GM12878 (cell line): Measurements from ENCODE around the gene NLGN3. TPM values are rescaled to one million over a fixed set of nuclear protein-coding genes. Genes with fewer than 3 reads are reported as not detected.

ENCODE experiments used
- ATAC-seq: fragments of 200-7000 bp; cut with Tn5 transposase; 3 replicates; pipeline ENCODE4 v1.9.1; 2020; ENCODE audit warnings: mild to moderate bottlenecking, moderate library complexity
- BruUV-seq: library from RNA; stranded (reverse); fragments of 400-500 nt; replicated peaks from 2 replicates; lab custom pipeline; 2021; lab: Mats Ljungman, UMichigan
- CTCF ChIA-PET: fragments of 300-600 bp; sonication (Branson Sonifier 250); formaldehyde crosslinking; extraction: SDS; loops from one replicate; lab custom pipeline; 2021; ENCODE audit warnings: inconsistent platforms; lab: Yijun Ruan, JAX
- POLR2A ChIA-PET: fragments of 350-600 bp; formaldehyde crosslinking; extraction: SDS; loops from one replicate; lab custom pipeline; 2021; ENCODE audit warnings: inconsistent platforms; lab: Charles Lee
- RAD21 ChIA-PET: fragments of 300-600 bp; sonication (Branson Sonifier 250); formaldehyde crosslinking; loops from one replicate; lab custom pipeline; 2023; ENCODE audit warnings: antibody characterized with exemption; ENCODE audit not compliant: unreplicated experiment; lab: Charles Lee
- SMC1A ChIA-PET: fragments of 300-600 bp; sonication (Branson Sonifier 250); formaldehyde crosslinking; loops from one replicate; lab custom pipeline; 2023; ENCODE audit not compliant: unreplicated experiment, uncharacterized antibody; lab: Charles Lee
- DNase-seq: peaks from one replicate; pipeline ENCODE4 v3.0.0-alpha.2; 2011; ENCODE audit warnings: low read depth, low spot score
- FAIRE-seq: peaks from 3 replicates; lab custom pipeline; 2011; peaks lifted over from hg19 to GRCh38; lab: Jason Lieb, UNC
- H2AFZ ChIP-seq: 2 replicates; pipeline ENCODE4 v1.6.0; 2011; ENCODE audit warnings: low read depth, low read length, control low read depth; ENCODE audit not compliant: control insufficient read depth
- H3K27ac ChIP-seq: 2 replicates; pipeline ENCODE4 v1.5.1; 2011; ENCODE audit warnings: control low read depth; ENCODE audit not compliant: control insufficient read depth, insufficient read depth
- H3K27me3 ChIP-seq, 2 experiments: replicated peaks in 1 of 2; 2 replicates each; pipeline versions ENCODE4 v1.6.0 to v1.6.1; 2011; ENCODE audit warnings: low read length in 1 of 2; ENCODE audit not compliant: control insufficient read depth in 2 of 2, insufficient read depth in 2 of 2
- H3K36me3 ChIP-seq, 2 experiments: 2 replicates each; pipeline ENCODE4 v1.5.1; 2011; ENCODE audit warnings: low read length in 1 of 2; ENCODE audit not compliant: control insufficient read depth in 2 of 2, insufficient read depth in 2 of 2
- H3K4me1 ChIP-seq: 2 replicates; pipeline ENCODE4 v1.6.1; 2011; ENCODE audit warnings: mild to moderate bottlenecking, low read length, moderate library complexity, mixed read lengths; ENCODE audit not compliant: control insufficient read depth, insufficient read depth
- H3K4me2 ChIP-seq: 2 replicates; pipeline ENCODE4 v1.6.0; 2011; ENCODE audit warnings: control low read depth; ENCODE audit not compliant: control insufficient read depth, insufficient read depth
- H3K4me3 ChIP-seq: fragments of 200-600 bp; sonication (generic); 2 replicates; pipeline ENCODE4 v1.5.1; 2016
- H3K79me2 ChIP-seq: 2 replicates; pipeline ENCODE4 v1.6.0; 2011; ENCODE audit warnings: low read length; ENCODE audit not compliant: control insufficient read depth, insufficient read depth
- H3K9ac ChIP-seq: 2 replicates; pipeline ENCODE4 v1.8.0; 2011; ENCODE audit warnings: low read length, control low read depth, mixed read lengths; ENCODE audit not compliant: control insufficient read depth, insufficient read depth
- H3K9me3 ChIP-seq: replicated peaks from 3 replicates; pipeline ENCODE4 v1.5.1; 2011; ENCODE audit warnings: mild to moderate bottlenecking, low read length; ENCODE audit not compliant: control insufficient read depth, insufficient read depth
- H4K20me1 ChIP-seq: 2 replicates; pipeline ENCODE4 v1.6.0; 2011; ENCODE audit not compliant: control insufficient read depth, insufficient read depth
- BCL11A ChIP-seq: IDR thresholded peaks from 2 replicates; pipeline ENCODE4 v1.6.1; 2011; ENCODE audit warnings: low read depth, low read length
- CREM ChIP-seq: IDR thresholded peaks from 2 replicates; pipeline ENCODE4 v1.6.1; 2014; ENCODE audit warnings: antibody characterized with exemption, low read depth
- ESRRA ChIP-seq: IDR thresholded peaks from 2 replicates; pipeline ENCODE4 v1.6.1; 2012; ENCODE audit warnings: mild to moderate bottlenecking, low read length, improper control_type of control experiment
- EZH2 ChIP-seq: IDR thresholded peaks from 2 replicates; pipeline ENCODE4 v1.6.1; 2012; ENCODE audit warnings: low read depth, mild to moderate bottlenecking, control low read depth, inconsistent platforms, low read length, borderline replicate concordance; ENCODE audit not compliant: control insufficient read depth
- GATAD2B ChIP-seq: fragments of 450-650 bp; conservative IDR thresholded peaks from 2 replicates; pipeline ENCODE4 v1.6.1; 2017; ENCODE audit warnings: low read depth, mild to moderate bottlenecking, moderate library complexity
- HDAC2 ChIP-seq: fragments of 200-600 bp; sonication (generic); IDR thresholded peaks from 2 replicates; pipeline ENCODE4 v1.6.1; 2017
- IKZF2 ChIP-seq, 2 experiments: fragments of 450-650 bp; IDR thresholded peaks; 2 replicates each; pipeline ENCODE4 v1.6.1; 2017; ENCODE audit warnings: mild to moderate bottlenecking in 2 of 2, moderate library complexity in 2 of 2
- JUNB ChIP-seq: IDR thresholded peaks from 2 replicates; pipeline ENCODE4 v1.6.1; 2016; ENCODE audit warnings: antibody characterized with exemption, mild to moderate bottlenecking
- MXI1 ChIP-seq: fragments of 150-350 bp; IDR thresholded peaks from 2 replicates; pipeline ENCODE4 v1.6.1; 2011; ENCODE audit warnings: low read depth, mild to moderate bottlenecking, inconsistent platforms, low read length, improper control_type of control experiment
- NFXL1 ChIP-seq: fragments of 450-650 bp; IDR thresholded peaks from 2 replicates; pipeline ENCODE4 v1.6.1; 2017; ENCODE audit warnings: antibody characterized with exemption, mild to moderate bottlenecking, borderline replicate concordance
- RB1 ChIP-seq: fragments of 450-650 bp; formaldehyde crosslinking; IDR thresholded peaks from 2 replicates; pipeline ENCODE4 v1.6.1; 2017; ENCODE audit warnings: mild to moderate bottlenecking, borderline replicate concordance
- RUNX3 ChIP-seq: IDR thresholded peaks from 2 replicates; pipeline ENCODE4 v1.6.1; 2012; ENCODE audit warnings: low read length, inconsistent platforms
- SMARCA5 ChIP-seq: fragments of 450-650 bp; IDR thresholded peaks from 2 replicates; pipeline ENCODE4 v1.6.1; 2017; ENCODE audit warnings: mild to moderate bottlenecking
- SREBF1 ChIP-seq: IDR thresholded peaks from 2 replicates; pipeline ENCODE4 v1.6.1; 2012; ENCODE audit warnings: mild to moderate bottlenecking, low read length
- YY1 ChIP-seq: IDR thresholded peaks from 2 replicates; pipeline ENCODE4 v1.6.1; 2011; ENCODE audit warnings: low read depth, mild to moderate bottlenecking, low read length
- ZNF622 ChIP-seq: fragments of 450-650 bp; IDR thresholded peaks from 2 replicates; pipeline ENCODE4 v1.6.1; 2017; ENCODE audit warnings: mild to moderate bottlenecking, inconsistent platforms
- ZSCAN29 ChIP-seq: fragments of 450-650 bp; IDR thresholded peaks from 2 replicates; pipeline ENCODE4 v1.6.1; 2017; ENCODE audit warnings: mild to moderate bottlenecking, moderate library complexity
- WGBS: methylation state at CpG from one replicate; pipeline ENCODE4 v1.1.6; 2016; ENCODE audit warnings: low lambda C conversion rate; ENCODE audit not compliant: insufficient replicate concordance, insufficient coverage; ENCODE audit errors: missing lambda C conversion rate; 5-methylcytosine and 5-hydroxymethylcytosine counted together
- in situ Hi-C: fragments of 300-500 bp; cut with MboI; formaldehyde crosslinking; loops from 9 replicates; pipeline ENCODE4 v1.14.3; 2018; ENCODE audit warnings: mixed read lengths
- intact Hi-C: fragments of 100-400 bp; cut with micrococcal nuclease; formaldehyde crosslinking; loops from one replicate; pipeline ENCODE4 v1.14.2; 2022; ENCODE audit not compliant: unreplicated experiment
- polyA plus RNA-seq, 11 experiments: library from polyadenylated mRNA; depleted of rRNA in 4 of 11; unstranded in 6 of 11; stranded (reverse) in 5 of 11; fragments of >200 nt; fragmentation: Nextera tagmentation in 4 of 11; fragmentation: Illumina TruSeq in 1 of 11; extraction: Ambion mirVana in 4 of 11; extraction: Trizol in 1 of 11; gene quantifications; 1 replicate in 1 of 11; 2 replicates in 10 of 11; pipeline versions ENCODE4 v1.2.1 to v1.2.3, GENCODE V29; 2011 to 2016; ENCODE audit warnings: inconsistent platforms in 2 of 11, missing spikeins in 2 of 11, low read depth in 1 of 11
- total RNA-seq, 4 experiments: library from RNA; depleted of rRNA in 3 of 4; stranded (reverse); fragments of >200 nt in 3 of 4; fragmentation: Illumina TruSeq in 1 of 4; extraction: Trizol in 1 of 4; gene quantifications; 2 replicates each; pipeline versions ENCODE4 v1.2.1 to v1.2.3, GENCODE V29; 2013 to 2021
- TF ChIP-seq, protein P1 (sequence below): IDR thresholded peaks from 2 replicates; pipeline ENCODE4 v1.6.1; 2012; ENCODE audit warnings: low read depth, low read length, improper control_type of control experiment
- TF ChIP-seq, protein P2 (sequence below): fragments of 450-650 bp; formaldehyde crosslinking; IDR thresholded peaks from 2 replicates; pipeline ENCODE4 v1.4.0; 2020; ENCODE audit warnings: mild to moderate bottlenecking, moderate library complexity

Gene NLGN3
- total and polyA plus RNA-seq, 10 of the 15 experiments (the other 5 are each of a cell fraction or from before 2014, with no cell fraction given), result 0.07 to 0.73 (median 0.28) TPM

DNA sequence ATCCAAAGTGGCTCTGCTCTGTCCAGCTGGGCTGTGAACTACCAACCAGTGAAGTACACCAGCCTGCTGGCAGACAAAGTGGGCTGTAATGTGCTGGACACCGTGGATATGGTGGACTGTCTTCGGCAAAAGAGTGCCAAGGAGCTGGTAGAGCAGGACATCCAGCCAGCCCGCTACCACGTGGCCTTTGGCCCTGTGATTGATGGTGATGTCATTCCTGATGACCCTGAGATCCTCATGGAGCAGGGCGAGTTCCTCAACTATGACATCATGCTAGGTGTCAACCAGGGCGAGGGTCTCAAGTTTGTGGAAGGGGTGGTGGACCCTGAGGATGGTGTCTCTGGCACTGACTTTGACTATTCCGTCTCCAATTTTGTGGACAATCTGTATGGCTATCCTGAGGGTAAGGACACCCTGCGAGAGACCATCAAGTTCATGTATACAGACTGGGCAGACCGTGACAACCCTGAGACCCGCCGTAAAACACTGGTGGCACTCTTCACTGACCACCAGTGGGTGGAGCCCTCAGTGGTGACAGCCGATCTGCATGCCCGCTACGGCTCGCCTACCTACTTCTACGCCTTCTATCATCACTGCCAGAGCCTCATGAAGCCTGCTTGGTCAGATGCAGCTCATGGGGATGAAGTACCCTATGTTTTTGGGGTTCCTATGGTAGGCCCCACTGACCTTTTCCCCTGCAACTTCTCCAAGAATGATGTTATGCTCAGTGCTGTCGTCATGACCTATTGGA lies 22.6 kb downstream of the NLGN3 start:
- DNase-seq (no peak), ATAC-seq (no peak), FAIRE-seq (no peak)
- Histone ChIP-seq H3K9me3 (no peaks in the 10 kb centered on the region), H3K79me2 (no peaks in the 10 kb centered on the region), H3K4me3 (no peak overlapping the region), H3K4me2 (no peak overlapping the region), H3K27me3 (no peaks in the 10 kb centered on the region), H3K4me1 (no peaks in the 10 kb centered on the region), H3K9ac (no peak overlapping the region), H3K27ac (no peak overlapping the region), H2AFZ (no peak overlapping the region), H4K20me1 (no peaks in the 10 kb centered on the region), H3K36me3 (no peaks in the 10 kb centered on the region; a peak in 2 of 4 replicates)
- CTCF ChIA-PET, result interaction anchor here (0.5 to 1.2 kb wide), 2 partner anchors 11 to 58 kb away, joined by 3 read pairs; no protein-coding TSS in a partner anchor
- POLR2A ChIA-PET, result no interaction called here
- RAD21 ChIA-PET, result no interaction called here
- SMC1A ChIA-PET, result no interaction called here
- in situ Hi-C loops, result no loop called here
- no TSS peak for BruUV-seq
- WGBS, result 65% methylated on average over 17 of the region's 17 CpGs
- intact Hi-C loops, result no loop called here
- TF ChIP-seq JUNB (no peak), HDAC2 (no peak), IKZF2 (IDR thresholded peaks at IDR 0.05) (no peak), YY1 (no peak), EZH2 (no peak), GATAD2B (no peak), BCL11A (no peak), NFXL1 (no peak), RUNX3 (no peak), SMARCA5 (no peak), RB1 (no peak), MXI1 (no peak), SREBF1 (no peak), ZNF622 (no peak), CREM (no peak), ESRRA (no peak), ZSCAN29 (no peak)
- TF ChIP-seq, protein P1, sequence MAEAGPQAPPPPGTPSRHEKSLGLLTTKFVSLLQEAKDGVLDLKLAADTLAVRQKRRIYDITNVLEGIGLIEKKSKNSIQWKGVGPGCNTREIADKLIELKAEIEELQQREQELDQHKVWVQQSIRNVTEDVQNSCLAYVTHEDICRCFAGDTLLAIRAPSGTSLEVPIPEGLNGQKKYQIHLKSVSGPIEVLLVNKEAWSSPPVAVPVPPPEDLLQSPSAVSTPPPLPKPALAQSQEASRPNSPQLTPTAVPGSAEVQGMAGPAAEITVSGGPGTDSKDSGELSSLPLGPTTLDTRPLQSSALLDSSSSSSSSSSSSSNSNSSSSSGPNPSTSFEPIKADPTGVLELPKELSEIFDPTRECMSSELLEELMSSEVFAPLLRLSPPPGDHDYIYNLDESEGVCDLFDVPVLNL, result no peak
- TF ChIP-seq, protein P2, sequence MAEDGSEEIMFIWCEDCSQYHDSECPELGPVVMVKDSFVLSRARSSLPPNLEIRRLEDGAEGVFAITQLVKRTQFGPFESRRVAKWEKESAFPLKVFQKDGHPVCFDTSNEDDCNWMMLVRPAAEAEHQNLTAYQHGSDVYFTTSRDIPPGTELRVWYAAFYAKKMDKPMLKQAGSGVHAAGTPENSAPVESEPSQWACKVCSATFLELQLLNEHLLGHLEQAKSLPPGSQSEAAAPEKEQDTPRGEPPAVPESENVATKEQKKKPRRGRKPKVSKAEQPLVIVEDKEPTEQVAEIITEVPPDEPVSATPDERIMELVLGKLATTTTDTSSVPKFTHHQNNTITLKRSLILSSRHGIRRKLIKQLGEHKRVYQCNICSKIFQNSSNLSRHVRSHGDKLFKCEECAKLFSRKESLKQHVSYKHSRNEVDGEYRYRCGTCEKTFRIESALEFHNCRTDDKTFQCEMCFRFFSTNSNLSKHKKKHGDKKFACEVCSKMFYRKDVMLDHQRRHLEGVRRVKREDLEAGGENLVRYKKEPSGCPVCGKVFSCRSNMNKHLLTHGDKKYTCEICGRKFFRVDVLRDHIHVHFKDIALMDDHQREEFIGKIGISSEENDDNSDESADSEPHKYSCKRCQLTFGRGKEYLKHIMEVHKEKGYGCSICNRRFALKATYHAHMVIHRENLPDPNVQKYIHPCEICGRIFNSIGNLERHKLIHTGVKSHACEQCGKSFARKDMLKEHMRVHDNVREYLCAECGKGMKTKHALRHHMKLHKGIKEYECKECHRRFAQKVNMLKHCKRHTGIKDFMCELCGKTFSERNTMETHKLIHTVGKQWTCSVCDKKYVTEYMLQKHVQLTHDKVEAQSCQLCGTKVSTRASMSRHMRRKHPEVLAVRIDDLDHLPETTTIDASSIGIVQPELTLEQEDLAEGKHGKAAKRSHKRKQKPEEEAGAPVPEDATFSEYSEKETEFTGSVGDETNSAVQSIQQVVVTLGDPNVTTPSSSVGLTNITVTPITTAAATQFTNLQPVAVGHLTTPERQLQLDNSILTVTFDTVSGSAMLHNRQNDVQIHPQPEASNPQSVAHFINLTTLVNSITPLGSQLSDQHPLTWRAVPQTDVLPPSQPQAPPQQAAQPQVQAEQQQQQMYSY (CRISPR knock-in tag), result no peak
